HepG2 (cell line): ENCODE data around the gene HECTD4. TPM values are rescaled to one million over a fixed set of nuclear protein-coding genes. Genes with fewer than 3 reads are reported as not detected.

Experiments
- CHD2 ChIP-seq: IDR thresholded peaks from 2 replicates; pipeline ENCODE4 v1.6.1; 2011; ENCODE audit warnings: low read depth, low read length, improper control_type of control experiment
- ELK4 ChIP-seq: sonication (generic); formaldehyde crosslinking; IDR thresholded peaks from 2 replicates; pipeline ENCODE4 v1.9.0; 2021; ENCODE audit warnings: missing genetic modification reagents, borderline replicate concordance
- GABPA ChIP-seq, 2 experiments: IDR thresholded peaks; 2 replicates each; pipeline ENCODE4 v1.6.1; 2011 to 2016; ENCODE audit warnings: low read depth in 2 of 2, low read length in 1 of 2, missing biosample characterization in 1 of 2, missing genetic modification characterization in 1 of 2
- HNRNPH1 ChIP-seq: fragments of 200-400 bp; formaldehyde crosslinking; optimal IDR thresholded peaks from 2 replicates; pipeline ENCODE3; 2017; ENCODE audit warnings: mild to moderate bottlenecking, low read depth, low read length
- KDM1A ChIP-seq: IDR thresholded peaks from 2 replicates; pipeline ENCODE4 v1.6.1; 2016; ENCODE audit warnings: missing compliant biosample characterization
- PAX8 ChIP-seq: sonication (generic); formaldehyde crosslinking; IDR thresholded peaks from 2 replicates; pipeline ENCODE4 v1.8.0; 2022; ENCODE audit warnings: mild to moderate bottlenecking, missing genetic modification reagents, borderline replicate concordance
- PCBP2 ChIP-seq: fragments of 200-400 bp; formaldehyde crosslinking; optimal IDR thresholded peaks from 2 replicates; pipeline ENCODE3; 2018; ENCODE audit warnings: low read length, low read depth; ENCODE audit not compliant: poor library complexity, severe bottlenecking
- SMC3 ChIP-seq: IDR thresholded peaks from 2 replicates; pipeline ENCODE4 v1.6.1; 2011; ENCODE audit warnings: low read length, improper control_type of control experiment
- SP5 ChIP-seq: IDR thresholded peaks from 2 replicates; pipeline ENCODE4 v1.6.1; 2016; ENCODE audit warnings: low read depth, borderline replicate concordance
- TFE3 ChIP-seq: IDR thresholded peaks from 2 replicates; pipeline ENCODE4 v1.6.1; 2016
- TIGD3 ChIP-seq: sonication (generic); formaldehyde crosslinking; IDR thresholded peaks from 2 replicates; pipeline ENCODE4 v1.5.1; 2020; ENCODE audit warnings: mild to moderate bottlenecking, missing genetic modification reagents, borderline replicate concordance
- ZFAT ChIP-seq: sonication (generic); formaldehyde crosslinking; conservative IDR thresholded peaks from 2 replicates; pipeline ENCODE4 v1.8.1; 2023; ENCODE audit warnings: missing genetic modification reagents, inconsistent platforms
- ZMYM2 ChIP-seq: sonication (generic); formaldehyde crosslinking; IDR thresholded peaks from 2 replicates; pipeline ENCODE4 v1.8.0; 2022; ENCODE audit warnings: mild to moderate bottlenecking, missing genetic modification reagents
- ZNF569 ChIP-seq: sonication (generic); formaldehyde crosslinking; IDR thresholded peaks from 2 replicates; pipeline ENCODE4 v1.5.0; 2020; ENCODE audit warnings: mild to moderate bottlenecking, missing genetic modification reagents, moderate library complexity, borderline replicate concordance
- ZSCAN5A ChIP-seq: sonication (generic); formaldehyde crosslinking; IDR thresholded peaks from 2 replicates; pipeline ENCODE4 v1.8.0; 2022; ENCODE audit warnings: mild to moderate bottlenecking, missing genetic modification reagents, borderline replicate concordance
- polyA plus RNA-seq, 8 experiments: library from polyadenylated mRNA; depleted of rRNA in 3 of 8; stranded (reverse) in 7 of 8; unstranded in 1 of 8; fragments of >200 nt; fragmentation: Illumina TruSeq in 4 of 8; extraction: Trizol in 4 of 8; gene quantifications; 2 replicates each; pipeline versions ENCODE4 v1.2.1 to v1.2.3, GENCODE V29; 2011 to 2016; ENCODE audit warnings: low read depth in 4 of 8, missing spikeins in 1 of 8, mixed read lengths in 1 of 8; ENCODE audit not compliant: insufficient read depth in 1 of 8
- total RNA-seq, 5 experiments: library from RNA; depleted of rRNA; stranded (reverse); fragments of >200 nt; fragmentation: Illumina TruSeq; extraction: Trizol; gene quantifications; 2 replicates each; pipeline ENCODE4 v1.2.3, GENCODE V29; 2016; ENCODE audit warnings: low read depth in 1 of 5
- TF ChIP-seq, protein P1 (sequence below): sonication (generic); formaldehyde crosslinking; IDR thresholded peaks from 2 replicates; pipeline ENCODE4 v1.4.0; 2020; ENCODE audit warnings: missing genetic modification reagents, mild to moderate bottlenecking, borderline replicate concordance

HECTD4 gene
- total and polyA plus RNA-seq, 2 of the 13 experiments (the other 11 are each of a cell fraction or from before 2014, with no cell fraction given) = 9.0 to 11.4 TPM

GRCh38 chr12:112381883-112382796 lies at the start of gene HECTD4 (continued):
- no peak for TF ChIP-seq TFE3 (CRISPR knock-in tag)
- TF ChIP-seq PCBP2 = no peak
- TF ChIP-seq ZFAT (CRISPR knock-in tag) = no peak
- peak; percentile 91 for TF ChIP-seq SP5 (CRISPR knock-in tag)
- TF ChIP-seq KDM1A (CRISPR knock-in tag) = peak; percentile 13; the same call in 1 of the 2 replicates
- no peak for TF ChIP-seq ELK4 (CRISPR knock-in tag)
- TF ChIP-seq ZMYM2 = 0 out of 2 replicates have a peak, but pooled peaks have one; percentile 58
- TF ChIP-seq GABPA (IDR thresholded peaks at IDR 0.05; ENCODE audit: low read depth, low read length) = no peak
- TF ChIP-seq GABPA (CRISPR knock-in tag; IDR thresholded peaks at IDR 0.05; ENCODE audit: low read depth) = no peak; the same call in 1 of the 2 replicates
- no peak for TF ChIP-seq SMC3
- TF ChIP-seq TIGD3 = no peak
- no peak for TF ChIP-seq ZSCAN5A (CRISPR knock-in tag)
- TF ChIP-seq HNRNPH1 = no peak
- no peak for TF ChIP-seq CHD2
- no peak for TF ChIP-seq ZNF569 (CRISPR knock-in tag)
- no peak; the same call in 1 of the 2 replicates for TF ChIP-seq PAX8 (CRISPR knock-in tag)
- TF ChIP-seq, protein P1, sequence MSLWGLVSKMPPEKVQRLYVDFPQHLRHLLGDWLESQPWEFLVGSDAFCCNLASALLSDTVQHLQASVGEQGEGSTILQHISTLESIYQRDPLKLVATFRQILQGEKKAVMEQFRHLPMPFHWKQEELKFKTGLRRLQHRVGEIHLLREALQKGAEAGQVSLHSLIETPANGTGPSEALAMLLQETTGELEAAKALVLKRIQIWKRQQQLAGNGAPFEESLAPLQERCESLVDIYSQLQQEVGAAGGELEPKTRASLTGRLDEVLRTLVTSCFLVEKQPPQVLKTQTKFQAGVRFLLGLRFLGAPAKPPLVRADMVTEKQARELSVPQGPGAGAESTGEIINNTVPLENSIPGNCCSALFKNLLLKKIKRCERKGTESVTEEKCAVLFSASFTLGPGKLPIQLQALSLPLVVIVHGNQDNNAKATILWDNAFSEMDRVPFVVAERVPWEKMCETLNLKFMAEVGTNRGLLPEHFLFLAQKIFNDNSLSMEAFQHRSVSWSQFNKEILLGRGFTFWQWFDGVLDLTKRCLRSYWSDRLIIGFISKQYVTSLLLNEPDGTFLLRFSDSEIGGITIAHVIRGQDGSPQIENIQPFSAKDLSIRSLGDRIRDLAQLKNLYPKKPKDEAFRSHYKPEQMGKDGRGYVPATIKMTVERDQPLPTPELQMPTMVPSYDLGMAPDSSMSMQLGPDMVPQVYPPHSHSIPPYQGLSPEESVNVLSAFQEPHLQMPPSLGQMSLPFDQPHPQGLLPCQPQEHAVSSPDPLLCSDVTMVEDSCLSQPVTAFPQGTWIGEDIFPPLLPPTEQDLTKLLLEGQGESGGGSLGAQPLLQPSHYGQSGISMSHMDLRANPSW (CRISPR knock-in tag) = no peak
